ENCODE measurements around the gene RAD54L.
"Not testable (repeated sequence)": the region's sequence is repeated elsewhere in the genome, so short reads cannot be mapped to it uniquely, and the experiment has no call there.

RAD54L gene

GRCh38 chr1:46303872-46304326 lies 56.3 kb downstream of the RAD54L start:
- peak overlapping the region; percentile 97 for H3K27ac Mint-ChIP-seq

GRCh38 chr1:46306159-46306530 lies 58.6 kb downstream of the RAD54L start:
- Mint-ChIP-seq H3K4me1 (ENCODE audit: low read depth) (peaks cover 32% of the 10 kb centered on the region), H3K4me3 (peak overlapping the region; percentile 55), H3K27ac (no peak overlapping the region), H3K36me3 (ENCODE audit: low read depth) (peaks cover 45% of the 10 kb centered on the region), H3K27me3 (ENCODE audit: low read depth) (no peaks in the 10 kb centered on the region), H3K9me3 (no peaks in the 10 kb centered on the region)
- no peak for DNase-seq (ENCODE audit: low spot score)

More at GRCh38 chr1:46303872-46304326, 56.3 kb downstream of the RAD54L start:
- H3K9me3 Mint-ChIP-seq: no peaks in the 10 kb centered on the region
- peaks cover 40% of the 10 kb centered on the region for H3K4me1 Mint-ChIP-seq (ENCODE audit: low read depth)
- peaks cover 31% of the 10 kb centered on the region for H3K36me3 Mint-ChIP-seq (ENCODE audit: low read depth)
- peak overlapping the region; percentile 97 for H3K4me3 Mint-ChIP-seq
- no peaks in the 10 kb centered on the region for H3K27me3 Mint-ChIP-seq (ENCODE audit: low read depth)
- DNase-seq (ENCODE audit: low spot score): no peak

DNA sequence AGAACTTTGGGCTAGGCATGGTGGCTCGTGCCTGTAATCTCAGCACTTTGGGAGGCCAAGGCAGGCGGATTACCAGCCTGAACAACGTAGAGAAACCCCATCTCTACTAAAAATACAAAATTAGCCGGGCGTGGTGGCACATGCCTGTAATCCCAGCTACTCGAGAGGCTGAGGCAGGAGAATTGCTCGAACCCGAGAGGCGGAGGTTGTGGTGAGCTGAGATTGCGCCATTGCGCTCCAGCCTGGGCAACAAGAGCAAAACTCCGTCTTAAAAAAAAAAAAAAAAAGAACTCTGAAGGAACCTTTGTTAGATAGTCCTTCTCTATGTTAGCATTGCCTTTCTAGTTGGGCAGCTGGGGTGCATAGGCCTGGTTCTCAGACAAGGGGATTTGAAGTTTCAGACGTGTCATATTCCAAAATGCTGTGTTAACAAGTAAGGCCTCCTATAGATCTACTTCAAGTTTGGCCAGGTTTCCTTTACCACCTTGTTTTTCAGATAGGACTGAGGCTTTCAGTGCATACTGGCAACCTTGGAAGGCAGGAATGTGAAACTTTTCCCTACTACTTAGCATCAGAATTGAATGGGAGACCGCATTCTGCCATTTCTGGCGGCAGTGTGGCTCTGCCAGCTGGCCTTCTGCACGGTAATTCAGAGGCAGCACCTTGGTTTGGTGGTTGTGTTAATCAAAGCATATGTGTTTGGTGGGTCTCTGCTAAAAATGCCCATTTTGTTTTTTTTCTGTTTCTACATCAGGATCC lies 62.0 kb downstream of the RAD54L start:
- Mint-ChIP-seq H3K27ac (no peak overlapping the region), H3K4me1 (ENCODE audit: low read depth) (peaks cover 24% of the 10 kb centered on the region), H3K9me3 (no peaks in the 10 kb centered on the region), H3K36me3 (ENCODE audit: low read depth) (peaks cover 52% of the 10 kb centered on the region), H3K4me3 (no peak overlapping the region), H3K27me3 (ENCODE audit: low read depth) (no peaks in the 10 kb centered on the region)
- DNase-seq (ENCODE audit: low spot score): no peak

GRCh38 chr1:46310321-46310720 lies 62.8 kb downstream of the RAD54L start:
- H3K36me3 Mint-ChIP-seq (ENCODE audit: low read depth): peaks cover 55% of the 10 kb centered on the region
- no peak overlapping the region for H3K4me3 Mint-ChIP-seq
- H3K9me3 Mint-ChIP-seq: no peaks in the 10 kb centered on the region
- no peaks in the 10 kb centered on the region for H3K27me3 Mint-ChIP-seq (ENCODE audit: low read depth)
- H3K4me1 Mint-ChIP-seq (ENCODE audit: low read depth): peaks cover 20% of the 10 kb centered on the region
- no peak for DNase-seq (ENCODE audit: low spot score)
- no peak overlapping the region for H3K27ac Mint-ChIP-seq

- no peak for DNase-seq (ENCODE audit: low spot score)
- Mint-ChIP-seq H3K9me3 (no peaks in the 10 kb centered on the region), H3K27me3 (ENCODE audit: low read depth) (no peaks in the 10 kb centered on the region), H3K36me3 (ENCODE audit: low read depth) (peaks cover 35% of the 10 kb centered on the region), H3K4me3 (no peak overlapping the region), H3K27ac (no peak overlapping the region), H3K4me1 (ENCODE audit: low read depth) (no peaks in the 10 kb centered on the region)
Measured at GRCh38 chr1:46315669-46316403, 68.3 kb downstream of the RAD54L start.

- no peaks in the 10 kb centered on the region for H3K4me1 Mint-ChIP-seq (ENCODE audit: low read depth)
- no peaks in the 10 kb centered on the region for H3K9me3 Mint-ChIP-seq
- H3K27ac Mint-ChIP-seq: no peak overlapping the region
- peaks cover 28% of the 10 kb centered on the region for H3K36me3 Mint-ChIP-seq (ENCODE audit: low read depth)
- H3K4me3 Mint-ChIP-seq: no peak overlapping the region
- H3K27me3 Mint-ChIP-seq (ENCODE audit: low read depth): no peaks in the 10 kb centered on the region
- no peak for DNase-seq (ENCODE audit: low spot score)
Measured at GRCh38 chr1:46317323-46317722, 69.8 kb downstream of the RAD54L start.

DNA sequence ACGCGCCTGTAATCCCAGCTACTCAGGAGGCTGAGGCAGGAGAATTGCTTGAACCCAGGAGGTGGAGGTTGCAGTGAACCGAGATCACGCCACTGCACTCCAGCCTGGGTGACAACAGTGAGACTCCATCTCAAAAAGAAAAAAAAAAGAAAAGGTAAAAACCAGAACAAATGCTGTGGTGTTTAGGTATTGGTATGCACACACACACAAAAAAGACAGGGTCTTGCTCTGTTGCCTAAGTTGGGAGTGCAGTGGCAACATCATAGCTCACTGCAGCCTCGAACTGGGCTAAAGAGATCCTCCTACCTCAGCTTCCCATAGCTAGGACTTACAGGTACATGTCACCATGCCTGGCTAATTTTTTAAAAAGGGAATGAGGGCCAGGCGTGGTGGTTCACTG lies 71.7 kb downstream of the RAD54L start:
- peaks cover 17% of the 10 kb centered on the region for H3K36me3 Mint-ChIP-seq (ENCODE audit: low read depth)
- H3K9me3 Mint-ChIP-seq; H3K27me3 Mint-ChIP-seq (ENCODE audit: low read depth); H3K4me1 Mint-ChIP-seq (ENCODE audit: low read depth); H3K27ac Mint-ChIP-seq; DNase-seq (ENCODE audit: low spot score); H3K4me3 Mint-ChIP-seq: not testable (repeated sequence)

DNA sequence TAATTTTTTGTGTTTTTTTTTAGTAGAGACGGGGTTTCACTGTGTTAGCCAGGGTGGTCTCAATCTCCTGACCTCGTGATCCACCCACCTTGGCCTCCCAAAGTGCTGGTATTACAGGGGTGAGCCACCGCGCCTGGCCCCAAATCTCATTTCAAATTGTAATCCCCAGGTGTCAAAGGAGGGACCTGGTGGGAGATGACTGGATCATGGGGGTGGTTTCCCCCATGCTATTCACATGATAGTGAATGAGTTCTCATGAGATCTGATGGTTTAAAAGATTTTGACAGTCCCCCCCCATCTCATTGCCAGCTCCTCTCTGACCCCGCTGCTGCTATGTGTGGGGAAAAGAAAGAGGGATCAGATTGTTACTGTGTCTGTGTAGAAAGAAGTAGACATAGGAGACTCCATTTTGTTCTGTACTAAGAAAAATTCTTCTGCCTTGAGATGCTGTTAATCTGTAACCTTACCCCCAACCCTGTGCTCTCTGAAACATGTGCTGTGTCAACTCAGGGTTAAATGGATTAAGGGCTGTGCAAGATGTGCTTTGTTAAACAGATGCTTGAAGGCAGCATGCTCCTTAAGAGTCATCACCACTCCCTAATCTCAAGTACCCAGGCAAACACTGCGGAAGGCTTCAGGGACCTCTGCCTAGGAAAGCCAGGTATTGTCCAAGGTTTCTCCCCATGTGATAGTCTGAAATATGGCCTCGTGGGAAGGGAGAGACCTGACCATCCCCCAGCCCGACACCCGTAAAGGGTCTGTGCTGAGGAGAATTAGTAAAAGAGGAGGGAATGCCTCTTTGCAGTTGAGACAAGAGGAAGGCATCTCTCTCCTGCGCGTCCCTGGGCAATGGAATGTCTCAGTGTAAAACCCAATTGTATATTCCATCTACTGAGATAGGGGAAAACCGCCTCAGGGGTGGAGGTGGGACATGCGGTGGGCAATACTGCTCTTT lies 72.7 kb downstream of the RAD54L start:
- H3K36me3 Mint-ChIP-seq (ENCODE audit: low read depth): peaks cover 11% of the 10 kb centered on the region
- H3K4me3 Mint-ChIP-seq; H3K4me1 Mint-ChIP-seq (ENCODE audit: low read depth); DNase-seq (ENCODE audit: low spot score); H3K27ac Mint-ChIP-seq; H3K27me3 Mint-ChIP-seq (ENCODE audit: low read depth); H3K9me3 Mint-ChIP-seq: not testable (repeated sequence)

GRCh38 chr1:46322191-46322590 lies 74.6 kb downstream of the RAD54L start:
- not testable (repeated sequence) for H3K4me3 Mint-ChIP-seq; H3K4me1 Mint-ChIP-seq (ENCODE audit: low read depth)

GRCh38 chr1:46325285-46326076 lies 77.9 kb downstream of the RAD54L start:
- H3K27ac Mint-ChIP-seq; H3K4me3 Mint-ChIP-seq; H3K27me3 Mint-ChIP-seq (ENCODE audit: low read depth); DNase-seq (ENCODE audit: low spot score); H3K4me1 Mint-ChIP-seq (ENCODE audit: low read depth); H3K36me3 Mint-ChIP-seq (ENCODE audit: low read depth); H3K9me3 Mint-ChIP-seq: not testable (repeated sequence)

More at GRCh38 chr1:46322191-46322590, 74.6 kb downstream of the RAD54L start:
- H3K27ac Mint-ChIP-seq; H3K36me3 Mint-ChIP-seq (ENCODE audit: low read depth); H3K9me3 Mint-ChIP-seq; DNase-seq (ENCODE audit: low spot score); H3K27me3 Mint-ChIP-seq (ENCODE audit: low read depth): not testable (repeated sequence)
